Heart right ventricle (tissue), 16 donors: Measurements from ENCODE around the gene SPG11. TPM values are rescaled to one million over a fixed set of nuclear protein-coding genes. Genes with fewer than 3 reads are reported as not detected.

Source experiments
- ATAC-seq, 8 donors: fragments of 200-7000 bp; cut with Tn5 transposase; one replicate each; pipeline ENCODE4 v1.9.1; 2020; ENCODE audit warnings: mild to moderate bottlenecking in 8 of 8, moderate library complexity in 8 of 8, moderate number of reproducible peaks in 1 of 8
- DNase-seq, 2 donors: peaks; one replicate each; pipeline ENCODE4 v3.0.0-alpha.2; 2020
- H3K27ac ChIP-seq, 10 donors: fragments of 200-600 bp; sonication (generic) in 2 of 10; one replicate each; pipeline versions ENCODE4 v1.5.0 to v1.8.0; 2020 to 2022; ENCODE audit warnings: mild to moderate bottlenecking in 3 of 10
- H3K27me3 ChIP-seq, 7 donors: fragments of 200-600 bp; one replicate each; pipeline ENCODE4 v1.8.0; 2021 to 2022; ENCODE audit warnings: mild to moderate bottlenecking in 2 of 7
- H3K36me3 ChIP-seq, 9 donors: fragments of 200-600 bp; sonication (generic) in 1 of 9; one replicate each; pipeline versions ENCODE4 v1.5.0 to v1.8.0; 2020 to 2022; ENCODE audit warnings: mild to moderate bottlenecking in 2 of 9
- H3K4me1 ChIP-seq, 9 donors: fragments of 200-600 bp; sonication (generic) in 1 of 9; one replicate each; pipeline versions ENCODE4 v1.5.0 to v1.8.0; 2020 to 2022; ENCODE audit warnings: mild to moderate bottlenecking in 4 of 9
- H3K4me3 ChIP-seq, 10 donors: fragments of 200-600 bp; sonication (generic) in 2 of 10; one replicate each; pipeline versions ENCODE4 v1.5.0 to v1.8.0; 2020 to 2022; ENCODE audit warnings: mild to moderate bottlenecking in 7 of 10, moderate library complexity in 2 of 10
- H3K9me3 ChIP-seq, 11 donors: fragments of 200-600 bp in 10 of 11; sonication (generic) in 2 of 11; one replicate each; pipeline versions ENCODE4 v1.5.0 to v1.8.0; 2013 to 2022; ENCODE audit warnings: mild to moderate bottlenecking in 2 of 11, control low read depth in 1 of 11, moderate library complexity in 1 of 11
- WGBS, 2 donors: extraction: QIAGEN DNeasy Blood & Tissue Kit; methylation state at CpG; one replicate each; pipeline ENCODE4 v1.1.7; 2013; ENCODE audit warnings: inconsistent platforms in 1 of 2; 5-methylcytosine and 5-hydroxymethylcytosine counted together
- intact Hi-C, 10 donors: fragments of 100-400 bp; cut with DNase I; formaldehyde crosslinking; loops; one replicate each; pipeline versions ENCODE4 v1.11.1 to v1.14.2; 2022
- polyA plus RNA-seq, 2 donors: library from polyadenylated mRNA; stranded (reverse); fragments of 200-250 nt; gene quantifications; one replicate each; pipeline ENCODE4 v1.2.3, GENCODE V29; 2013
- total RNA-seq, 10 donors: library from RNA; stranded (reverse); fragmentation: NEBNext Ultra II Directional in 3 of 10; extraction: Animal tissue kit (Norgen Biotek cat#: 25700) in 3 of 10; gene quantifications; one replicate each; pipeline versions ENCODE4 v1.2.1 to v1.2.4, GENCODE V29; 2021 to 2023
- TF ChIP-seq, protein P1 (sequence below), 9 donors: fragments of 200-600 bp; sonication (generic) in 2 of 9; IDR thresholded peaks; one replicate each; pipeline versions ENCODE4 v1.5.0 to v1.8.0; 2021 to 2022; ENCODE audit warnings: antibody characterized with exemption in 9 of 9, mild to moderate bottlenecking in 5 of 9, moderate library complexity in 1 of 9
- donor health status: Arrhythmogenic right ventricular cardiomyopathy.
- donor health status: ischemic (EF 13 %, LVEDD 7.1; RV severe dilation, severe dysfunction).
- donor health status: healthy with polysubstance abuse.
- donor health status: DM: no; HTN: yes; CAD: no.
- donor health status: DM: no; HTN: no; CAD: no.
- donor health status: ischemic (EF 25% LVEDD 6.9; RV normal size, moderate dysfunction).
- donor health status: ischemic (EF 25% LVEDD 5.7; RV mildly dilated, moderate dysfunction).
- donor health status: healthy.
- donor health status: DM: yes; HTN: yes; CAD: no.
- donor health status: Ischemic cardiomyopathy.
- donor health status: ischemic (EF 35%, LVEDD 5.7; RV mildly dilated, moderate dysfunction).
- donor health status: nonischemic (EF 11% LVEDD 7.7; RV severe dilation, severe dysfunction).
- donor health status: DM: yes; HTN: yes; CAD: no.
- donor health status: PGD.
- donor health status: ischemic (EF 29% LVEDD 5.4; RV normal size, mild dysfunction).
- donor health status: nonischemic (EF 23%, LVEDD 6.1; RV moderate dilation, normal function).

Gene SPG11
- total and polyA plus RNA-seq, 12 donors: 17.4 to 63.4 (median 50.4) TPM

DNA sequence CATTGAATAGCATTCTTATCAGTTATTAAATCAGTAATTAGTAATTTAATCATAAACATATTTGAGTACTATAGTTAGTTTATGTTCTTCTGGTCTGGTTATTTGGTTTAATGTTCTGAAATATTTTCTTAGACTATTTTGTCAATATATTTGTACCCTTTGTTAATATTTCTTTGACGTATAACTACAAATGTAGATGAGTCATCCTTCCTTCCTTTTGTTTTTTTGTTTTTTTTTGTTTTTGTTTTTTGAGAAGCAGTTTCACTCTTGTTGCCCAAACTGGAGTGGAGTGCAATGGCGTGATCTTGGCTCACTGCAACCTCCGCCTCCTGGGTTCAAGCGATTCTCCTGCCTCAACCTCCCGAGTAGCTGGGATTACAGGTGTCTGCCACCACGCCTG is 143.9 kb downstream of the SPG11 start:
- ATAC-seq (no peak), DNase-seq (no peak)
- H3K4me1 ChIP-seq: no peaks in the 10 kb centered on the region
- intact Hi-C loops: no loop called here
- H3K36me3 ChIP-seq: peaks cover 0 to 99% (median 35%) of the 10 kb centered on the region in 9 donors
- TF ChIP-seq, protein P1, sequence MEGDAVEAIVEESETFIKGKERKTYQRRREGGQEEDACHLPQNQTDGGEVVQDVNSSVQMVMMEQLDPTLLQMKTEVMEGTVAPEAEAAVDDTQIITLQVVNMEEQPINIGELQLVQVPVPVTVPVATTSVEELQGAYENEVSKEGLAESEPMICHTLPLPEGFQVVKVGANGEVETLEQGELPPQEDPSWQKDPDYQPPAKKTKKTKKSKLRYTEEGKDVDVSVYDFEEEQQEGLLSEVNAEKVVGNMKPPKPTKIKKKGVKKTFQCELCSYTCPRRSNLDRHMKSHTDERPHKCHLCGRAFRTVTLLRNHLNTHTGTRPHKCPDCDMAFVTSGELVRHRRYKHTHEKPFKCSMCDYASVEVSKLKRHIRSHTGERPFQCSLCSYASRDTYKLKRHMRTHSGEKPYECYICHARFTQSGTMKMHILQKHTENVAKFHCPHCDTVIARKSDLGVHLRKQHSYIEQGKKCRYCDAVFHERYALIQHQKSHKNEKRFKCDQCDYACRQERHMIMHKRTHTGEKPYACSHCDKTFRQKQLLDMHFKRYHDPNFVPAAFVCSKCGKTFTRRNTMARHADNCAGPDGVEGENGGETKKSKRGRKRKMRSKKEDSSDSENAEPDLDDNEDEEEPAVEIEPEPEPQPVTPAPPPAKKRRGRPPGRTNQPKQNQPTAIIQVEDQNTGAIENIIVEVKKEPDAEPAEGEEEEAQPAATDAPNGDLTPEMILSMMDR (IDR thresholded peaks at IDR 0.05): no peak
- H3K27me3 ChIP-seq: no peaks in the 10 kb centered on the region
- 86 to 90% methylated on average over 6 of the region's 6 CpGs for WGBS, 2 donors
- H3K9me3 ChIP-seq: no peaks in the 10 kb centered on the region
- no peak overlapping the region for H3K4me3 ChIP-seq
- H3K27ac ChIP-seq: no peak overlapping the region

DNA sequence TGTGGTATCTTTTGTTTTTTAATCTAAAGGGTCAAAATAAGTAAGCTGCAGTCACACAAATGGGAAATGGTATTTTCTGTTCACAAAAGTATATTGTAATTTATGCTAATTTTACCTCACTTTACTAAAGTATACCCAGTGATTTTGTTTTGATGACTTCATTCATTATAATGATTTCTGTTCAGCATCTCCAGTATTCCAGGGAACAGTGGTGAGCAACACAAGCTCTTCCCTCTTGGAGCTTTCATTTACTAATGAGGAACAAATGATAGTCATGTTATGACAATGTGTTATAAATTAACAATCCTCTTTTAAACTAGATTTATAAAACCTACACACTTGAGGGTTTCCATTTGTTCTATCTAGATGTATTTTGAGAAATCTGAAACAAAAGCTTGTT is 147.0 kb downstream of the SPG11 start:
- TF ChIP-seq, protein P1 (IDR thresholded peaks at IDR 0.05): no peak
- H3K9me3 ChIP-seq: no peaks in the 10 kb centered on the region
- no peaks in the 10 kb centered on the region for H3K4me1 ChIP-seq
- H3K27ac ChIP-seq: no peak overlapping the region
- H3K36me3 ChIP-seq: peaks cover 0 to 88% (median 26%) of the 10 kb centered on the region in 9 donors
- DNase-seq (no peak), ATAC-seq (no peak)
- intact Hi-C loops: no loop called here
- H3K4me3 ChIP-seq: no peak overlapping the region
- no peaks in the 10 kb centered on the region for H3K27me3 ChIP-seq

Other genes with a start within 250 kb of the SPG11 start
- 10 to 100 TPM; 12.9 to 22.3 (median 19.1) TPM for gene CTDSPL2, start 236.0 kb downstream of the SPG11 start, total RNA-seq
- gene CTDSPL2, start 236.0 kb downstream of the SPG11 start, polyA plus RNA-seq: 1 to 10 TPM; 3.5 to 4.3 TPM
- 100 to 1,000 TPM in 1 of 10 donors, 10 to 100 TPM in 9; 64.5 to 105 (median 81.4) TPM for gene EIF3J, start 126.5 kb downstream of the SPG11 start, total RNA-seq
- 10 to 100 TPM; 30.4 to 86.6 TPM for gene EIF3J, start 126.5 kb downstream of the SPG11 start, polyA plus RNA-seq
- 1 to 10 TPM in 9 of 10 donors, under 1 TPM in 1; 0.77 to 8.6 (median 3.1) TPM for gene PATL2, start 47.7 kb upstream of the SPG11 start, total RNA-seq
- gene PATL2, start 47.7 kb upstream of the SPG11 start, polyA plus RNA-seq: 1 to 10 TPM in 1 of 2 donors, under 1 TPM in 1; 0.33 to 2.1 TPM
- 1,000 to 10,000 TPM in 6 of 10 donors, 100 to 1,000 TPM in 4; 782 to 5,382 (median 1,085) TPM for gene B2M, start 47.9 kb upstream of the SPG11 start, total RNA-seq
- gene B2M, start 47.9 kb upstream of the SPG11 start, polyA plus RNA-seq: 1,000 to 10,000 TPM in 1 of 2 donors, 100 to 1,000 TPM in 1; 833 to 1,897 TPM
- gene TRIM69, start 72.9 kb upstream of the SPG11 start, total RNA-seq: 100 to 1,000 TPM in 1 of 10 donors, 10 to 100 TPM in 9; 58.3 to 146 (median 70.4) TPM
- gene TRIM69, start 72.9 kb upstream of the SPG11 start, polyA plus RNA-seq: 10 to 100 TPM; 25.2 to 35.0 TPM